DND-41 (cell line): ENCODE measurements around the gene VSTM2B.

Experiments
- ATAC-seq: fragments of 200-7000 bp; cut with Tn5 transposase; 3 replicates; pipeline ENCODE4 v1.9.1; 2021; ENCODE audit warnings: low read depth; ENCODE audit not compliant: insufficient read depth
- DNase-seq: peaks from one replicate; pipeline ENCODE4 v3.0.0-alpha.2; 2020
- H2AFZ ChIP-seq: 2 replicates; pipeline ENCODE4 v1.6.0; 2012; ENCODE audit warnings: low read depth, low read length
- H3K27ac ChIP-seq: 2 replicates; pipeline ENCODE4 v1.5.1; 2012; ENCODE audit warnings: low read length, inconsistent platforms
- H3K27me3 ChIP-seq: fragments of 200-600 bp; sonication (generic); 2 replicates; pipeline ENCODE4 v1.6.0; 2012; ENCODE audit warnings: low read length, mild to moderate bottlenecking, inconsistent platforms; ENCODE audit not compliant: insufficient read depth, poor library complexity
- H3K36me3 ChIP-seq: 2 replicates; pipeline ENCODE4 v1.5.1; 2012; ENCODE audit warnings: low read length, inconsistent platforms; ENCODE audit not compliant: insufficient read depth
- H3K4me1 ChIP-seq: 2 replicates; pipeline ENCODE4 v1.5.1; 2012; ENCODE audit warnings: mild to moderate bottlenecking, low read length; ENCODE audit not compliant: insufficient read depth
- H3K4me2 ChIP-seq: 2 replicates; pipeline ENCODE4 v1.6.0; 2012; ENCODE audit warnings: mild to moderate bottlenecking, moderate library complexity, low read length, inconsistent platforms; ENCODE audit not compliant: insufficient read depth
- H3K4me3 ChIP-seq, 2 experiments: fragments of 200-600 bp in 1 of 2; shearing (Covaris generic) in 1 of 2; 2 replicates each; pipeline ENCODE4 v1.5.1; 2012 to 2016; ENCODE audit warnings: inconsistent platforms in 2 of 2, low read length in 2 of 2, mild to moderate bottlenecking in 2 of 2, low read depth in 1 of 2, moderate library complexity in 1 of 2
- H3K79me2 ChIP-seq: 2 replicates; pipeline ENCODE4 v1.6.0; 2012; ENCODE audit warnings: low read length, inconsistent platforms; ENCODE audit not compliant: insufficient read depth
- H3K9ac ChIP-seq: 2 replicates; pipeline ENCODE4 v1.6.0; 2012; ENCODE audit warnings: low read depth, mild to moderate bottlenecking, inconsistent platforms, low read length, moderate library complexity
- H3K9me3 ChIP-seq: 2 replicates; pipeline ENCODE4 v1.5.1; 2012; ENCODE audit warnings: low read length, moderate library complexity, mild to moderate bottlenecking, inconsistent platforms; ENCODE audit not compliant: insufficient read depth, severe bottlenecking
- H4K20me1 ChIP-seq: 2 replicates; pipeline ENCODE4 v1.6.0; 2012; ENCODE audit warnings: low read length; ENCODE audit not compliant: insufficient read depth
- EZH2 ChIP-seq: IDR thresholded peaks from 3 replicates; pipeline ENCODE4 v1.6.1; 2012; ENCODE audit warnings: borderline replicate concordance, low read depth, mild to moderate bottlenecking, moderate library complexity, low read length, inconsistent platforms; ENCODE audit not compliant: severe bottlenecking
- TF ChIP-seq, protein P1 (sequence below): IDR thresholded peaks from 2 replicates; pipeline ENCODE4 v1.5.1; 2012; ENCODE audit warnings: borderline replicate concordance, low read length, moderate library complexity, mild to moderate bottlenecking; ENCODE audit not compliant: poor library complexity, severe bottlenecking; ENCODE audit errors: extremely low read depth

VSTM2B gene

DNA sequence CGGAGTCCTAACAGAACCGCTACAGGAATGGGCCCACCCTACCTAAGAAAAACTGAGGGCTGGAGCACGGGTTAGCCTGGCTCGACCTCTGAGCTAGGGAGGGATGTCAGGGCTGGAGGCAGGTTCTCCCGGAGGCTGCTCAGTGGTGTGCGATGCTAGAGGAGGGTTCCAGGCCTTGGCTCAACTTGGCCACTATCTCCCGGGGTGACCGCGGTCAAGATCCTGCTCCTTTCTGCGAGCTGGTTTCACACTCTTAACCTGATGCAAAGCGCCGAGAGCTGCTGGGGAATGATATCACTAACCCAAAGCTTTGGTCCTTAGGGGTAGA, 80.6 kb downstream of the VSTM2B start:
- ATAC-seq (peak; percentile 32; the same call in 2 of the 3 replicates), DNase-seq (no peak)
- H3K4me2 ChIP-seq = peak overlapping the region; percentile 82
- H3K9me3 ChIP-seq = no peaks in the 10 kb centered on the region
- peak overlapping the region; percentile 47 to 88 for H3K4me3 ChIP-seq
- TF ChIP-seq, protein P1, sequence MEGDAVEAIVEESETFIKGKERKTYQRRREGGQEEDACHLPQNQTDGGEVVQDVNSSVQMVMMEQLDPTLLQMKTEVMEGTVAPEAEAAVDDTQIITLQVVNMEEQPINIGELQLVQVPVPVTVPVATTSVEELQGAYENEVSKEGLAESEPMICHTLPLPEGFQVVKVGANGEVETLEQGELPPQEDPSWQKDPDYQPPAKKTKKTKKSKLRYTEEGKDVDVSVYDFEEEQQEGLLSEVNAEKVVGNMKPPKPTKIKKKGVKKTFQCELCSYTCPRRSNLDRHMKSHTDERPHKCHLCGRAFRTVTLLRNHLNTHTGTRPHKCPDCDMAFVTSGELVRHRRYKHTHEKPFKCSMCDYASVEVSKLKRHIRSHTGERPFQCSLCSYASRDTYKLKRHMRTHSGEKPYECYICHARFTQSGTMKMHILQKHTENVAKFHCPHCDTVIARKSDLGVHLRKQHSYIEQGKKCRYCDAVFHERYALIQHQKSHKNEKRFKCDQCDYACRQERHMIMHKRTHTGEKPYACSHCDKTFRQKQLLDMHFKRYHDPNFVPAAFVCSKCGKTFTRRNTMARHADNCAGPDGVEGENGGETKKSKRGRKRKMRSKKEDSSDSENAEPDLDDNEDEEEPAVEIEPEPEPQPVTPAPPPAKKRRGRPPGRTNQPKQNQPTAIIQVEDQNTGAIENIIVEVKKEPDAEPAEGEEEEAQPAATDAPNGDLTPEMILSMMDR = no peak
- TF ChIP-seq EZH2 = no peak
- H3K36me3 ChIP-seq = peaks cover 29% of the 10 kb centered on the region
- H2AFZ ChIP-seq = peak overlapping the region; percentile 94
- H3K27ac ChIP-seq = peak overlapping the region; percentile 98
- no peaks in the 10 kb centered on the region for H4K20me1 ChIP-seq
- H3K9ac ChIP-seq = peak overlapping the region; percentile 78
- no peaks in the 10 kb centered on the region for H3K27me3 ChIP-seq
- peaks cover 18% of the 10 kb centered on the region for H3K4me1 ChIP-seq
- peaks cover 30% of the 10 kb centered on the region for H3K79me2 ChIP-seq

DNA sequence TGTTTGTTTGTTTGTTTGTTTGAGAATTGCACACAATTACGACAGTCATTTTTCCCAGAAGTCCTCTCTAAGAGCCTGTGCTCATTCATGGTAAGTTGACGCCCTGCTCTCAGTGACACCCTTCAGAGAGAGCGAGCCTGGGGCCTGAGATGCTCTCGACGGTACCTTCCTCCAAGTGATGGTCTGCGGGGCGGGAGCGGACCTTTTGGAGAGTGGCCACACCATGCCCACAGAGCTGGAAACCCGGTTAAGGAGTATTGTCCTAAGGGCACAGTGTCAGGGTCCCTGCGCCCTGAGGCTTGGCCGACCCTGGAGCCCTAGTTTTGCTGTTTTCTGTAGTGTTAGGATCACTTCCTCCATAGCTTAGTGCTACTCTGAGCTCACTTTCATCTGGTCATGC, 83.8 kb downstream of the VSTM2B start:
- peaks cover 30% of the 10 kb centered on the region for H3K79me2 ChIP-seq
- H3K36me3 ChIP-seq = peaks cover 60% of the 10 kb centered on the region
- H3K9ac ChIP-seq = no peak overlapping the region
- no peak overlapping the region for H3K4me3 ChIP-seq
- TF ChIP-seq, protein P1 = no peak
- no peaks in the 10 kb centered on the region for H4K20me1 ChIP-seq
- H3K9me3 ChIP-seq = no peaks in the 10 kb centered on the region
- ATAC-seq (no peak), DNase-seq (no peak)
- H3K4me1 ChIP-seq = peaks cover 18% of the 10 kb centered on the region
- H3K27me3 ChIP-seq = no peaks in the 10 kb centered on the region
- H2AFZ ChIP-seq = no peak overlapping the region
- no peak overlapping the region for H3K4me2 ChIP-seq
- H3K27ac ChIP-seq = no peak overlapping the region

DNA sequence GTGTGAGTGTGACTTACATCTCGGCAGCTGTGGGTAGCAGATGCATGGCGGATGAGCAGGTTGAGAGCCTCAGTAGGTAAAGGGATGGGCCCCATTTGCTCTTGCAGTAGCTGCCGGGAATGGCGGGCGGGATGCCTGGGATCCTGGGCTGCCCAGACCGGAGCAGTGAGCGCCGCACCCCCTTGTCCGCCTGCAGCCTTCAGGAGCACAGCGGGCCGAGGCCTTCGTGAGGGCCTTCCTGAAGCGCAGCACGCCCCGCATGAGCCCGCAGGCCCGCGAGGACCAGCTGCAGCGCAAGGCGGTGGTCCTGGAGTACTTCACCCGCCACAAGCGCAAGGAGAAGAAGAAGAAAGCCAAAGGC, 84.4 kb downstream of the VSTM2B start:
- Histone ChIP-seq H3K4me3 (no peak overlapping the region), H3K4me2 (no peak overlapping the region), H2AFZ (no peak overlapping the region), H4K20me1 (no peaks in the 10 kb centered on the region), H3K9me3 (no peaks in the 10 kb centered on the region), H3K27me3 (no peaks in the 10 kb centered on the region), H3K27ac (no peak overlapping the region), H3K79me2 (peaks cover 26% of the 10 kb centered on the region), H3K9ac (no peak overlapping the region), H3K4me1 (peaks cover 13% of the 10 kb centered on the region), H3K36me3 (peaks cover 64% of the 10 kb centered on the region)
- no peak for DNase-seq
- ATAC-seq = no peak
- TF ChIP-seq, protein P1 = no peak
- no peak for TF ChIP-seq EZH2
